PFSK-1 (cell line): ENCODE data around the gene KPNA1.

Experiments used
- FOXP2 ChIP-seq: optimal IDR thresholded peaks from 2 replicates; pipeline ENCODE3; 2011; ENCODE audit warnings: borderline replicate concordance, control low read depth, inconsistent platforms; ENCODE audit not compliant: insufficient read depth; ENCODE audit errors: extremely low read length, extremely low read depth
- POLR2AphosphoS5 ChIP-seq: IDR thresholded peaks from 2 replicates; pipeline ENCODE4 v1.6.1; 2012; ENCODE audit warnings: low read depth, mild to moderate bottlenecking, control low read depth, low read length, moderate library complexity
- REST ChIP-seq, 2 experiments: IDR thresholded peaks; 2 replicates each; pipeline versions ENCODE4 v1.6.1 to v1.8.0; 2011 to 2012; ENCODE audit warnings: low read depth in 2 of 2, low read length in 2 of 2, control low read depth in 1 of 2, inconsistent platforms in 1 of 2, mild to moderate bottlenecking in 1 of 2, moderate library complexity in 1 of 2; ENCODE audit not compliant: insufficient read depth in 1 of 2
- SIN3A ChIP-seq: IDR thresholded peaks from 2 replicates; pipeline ENCODE4 v1.6.1; 2012; ENCODE audit warnings: mild to moderate bottlenecking, low read length, moderate library complexity, borderline replicate concordance; ENCODE audit not compliant: insufficient read depth
- TAF1 ChIP-seq: IDR thresholded peaks from 2 replicates; pipeline ENCODE4 v1.6.1; 2012; ENCODE audit warnings: low read length, control low read depth, borderline replicate concordance; ENCODE audit not compliant: insufficient read depth

Gene KPNA1

GRCh38 chr3:122397201-122397600, 117.5 kb downstream of the KPNA1 start:
- no peak for TF ChIP-seq TAF1
- TF ChIP-seq FOXP2 = no peak
- TF ChIP-seq POLR2AphosphoS5 = no peak
- no peak for TF ChIP-seq SIN3A
- TF ChIP-seq REST (IDR thresholded peaks at IDR 0.05; ENCODE audit: insufficient read depth in 1 of 2, low read depth in 2 of 2, low read length in 2 of 2) = no peak

GRCh38 chr3:122396511-122396910, 118.2 kb downstream of the KPNA1 start:
- no peak for TF ChIP-seq FOXP2
- no peak for TF ChIP-seq SIN3A
- TF ChIP-seq POLR2AphosphoS5 = no peak
- no peak for TF ChIP-seq TAF1
- no peak for TF ChIP-seq REST (IDR thresholded peaks at IDR 0.05; ENCODE audit: insufficient read depth in 1 of 2, low read depth in 2 of 2, low read length in 2 of 2)

GRCh38 chr3:122395582-122395981, 119.2 kb downstream of the KPNA1 start:
- TF ChIP-seq TAF1 (no peak), SIN3A (no peak), POLR2AphosphoS5 (no peak), FOXP2 (no peak), REST (IDR thresholded peaks at IDR 0.05; ENCODE audit: insufficient read depth in 1 of 2, low read depth in 2 of 2, low read length in 2 of 2) (no peak)

- no peak for TF ChIP-seq POLR2AphosphoS5
- no peak for TF ChIP-seq SIN3A
- TF ChIP-seq REST (IDR thresholded peaks at IDR 0.05; ENCODE audit: insufficient read depth in 1 of 2, low read depth in 2 of 2, low read length in 2 of 2) = no peak
- TF ChIP-seq FOXP2 = no peak
- no peak for TF ChIP-seq TAF1
Observed at GRCh38 chr3:122394173-122394572, 120.6 kb downstream of the KPNA1 start.
